GM19328 (cell line): Measurements from ENCODE around the gene OR52I1.
A peak's percentile ranks its signal among the peaks of the same experiment; 100 is the strongest.

Experiments used
- ATAC-seq: cut with Tn5 transposase; IDR thresholded peaks from one replicate; pipeline ENCODE4 v1.9.1; 2021; ENCODE audit warnings: mild to moderate bottlenecking, moderate library complexity; ENCODE audit not compliant: unreplicated experiment

Gene OR52I1

GRCh38 chr11:4593739-4594138 lies at the start of gene OR52I1:
Gene OR52I1, plus strand, starts transcription at chr11:4594039. Its CDS starts 0 bp downstream, at chr11:4594039.
- no peak for ATAC-seq

- ATAC-seq = no peak
These were observed 48.9 kb upstream of the OR52I1 start, which contains the start of gene OR52M1 for GRCh38 chr11:4544891-4545290. Gene OR52M1, plus strand, starts transcription at chr11:4545191. Its CDS starts 0 bp downstream, at chr11:4545191.

GRCh38 chr11:4546878-4547277 lies 47.0 kb upstream of the OR52I1 start:
- no peak for ATAC-seq

GRCh38 chr11:4547416-4547815 lies 46.4 kb upstream of the OR52I1 start:
- no peak for ATAC-seq

- no peak for ATAC-seq
These were observed 42.4 kb upstream of the OR52I1 start for GRCh38 chr11:4551346-4551979.

GRCh38 chr11:4559527-4560440 lies 34.1 kb upstream of the OR52I1 start:
- no peak for ATAC-seq

- no peak for ATAC-seq
These were observed 33.4 kb upstream of the OR52I1 start for GRCh38 chr11:4560467-4560866.

- ATAC-seq = no peak
These were observed 28.5 kb upstream of the OR52I1 start for GRCh38 chr11:4565371-4565770.

GRCh38 chr11:4569075-4569474 lies 24.8 kb upstream of the OR52I1 start:
- no peak for ATAC-seq

GRCh38 chr11:4576880-4577279 lies 17.0 kb upstream of the OR52I1 start:
- no peak for ATAC-seq

GRCh38 chr11:4577761-4578160 lies 16.1 kb upstream of the OR52I1 start:
- ATAC-seq = no peak

GRCh38 chr11:4578624-4579023 lies 15.2 kb upstream of the OR52I1 start:
- no peak for ATAC-seq

- no peak for ATAC-seq
These were observed 13.7 kb upstream of the OR52I1 start for GRCh38 chr11:4580124-4580523.

- no peak for ATAC-seq
These were observed 12.4 kb upstream of the OR52I1 start, which contains the start of gene OR52I2 for GRCh38 chr11:4581443-4581842. Gene OR52I2, plus strand, starts transcription at chr11:4581743.

GRCh38 chr11:4589017-4589416 lies 4.8 kb upstream of the OR52I1 start:
- no peak for ATAC-seq

GRCh38 chr11:4605057-4605456 lies 11.2 kb downstream of the OR52I1 start:
- no peak for ATAC-seq

- no peak for ATAC-seq
These were observed 12.6 kb downstream of the OR52I1 start for GRCh38 chr11:4606231-4607015.

GRCh38 chr11:4607096-4607495 lies 13.3 kb downstream of the OR52I1 start:
- no peak for ATAC-seq

GRCh38 chr11:4607781-4608666 lies 14.2 kb downstream of the OR52I1 start, which contains the start of gene TRIM68:
Gene TRIM68, minus strand, starts transcription at chr11:4608231. Its CDS starts 2,727 bp downstream, at chr11:4605504.
- peak; percentile 100 for ATAC-seq
